Measurements from ENCODE around the gene MAPKAPK3.
"Not testable (repeated sequence)": the region's sequence is repeated elsewhere in the genome, so short reads cannot be mapped to it uniquely, and the experiment has no call there.

The MAPKAPK3 gene

GRCh38 chr3:50675179-50676030 lies 58.5 kb downstream of the MAPKAPK3 start:
- TF ChIP-seq, protein P1, sequence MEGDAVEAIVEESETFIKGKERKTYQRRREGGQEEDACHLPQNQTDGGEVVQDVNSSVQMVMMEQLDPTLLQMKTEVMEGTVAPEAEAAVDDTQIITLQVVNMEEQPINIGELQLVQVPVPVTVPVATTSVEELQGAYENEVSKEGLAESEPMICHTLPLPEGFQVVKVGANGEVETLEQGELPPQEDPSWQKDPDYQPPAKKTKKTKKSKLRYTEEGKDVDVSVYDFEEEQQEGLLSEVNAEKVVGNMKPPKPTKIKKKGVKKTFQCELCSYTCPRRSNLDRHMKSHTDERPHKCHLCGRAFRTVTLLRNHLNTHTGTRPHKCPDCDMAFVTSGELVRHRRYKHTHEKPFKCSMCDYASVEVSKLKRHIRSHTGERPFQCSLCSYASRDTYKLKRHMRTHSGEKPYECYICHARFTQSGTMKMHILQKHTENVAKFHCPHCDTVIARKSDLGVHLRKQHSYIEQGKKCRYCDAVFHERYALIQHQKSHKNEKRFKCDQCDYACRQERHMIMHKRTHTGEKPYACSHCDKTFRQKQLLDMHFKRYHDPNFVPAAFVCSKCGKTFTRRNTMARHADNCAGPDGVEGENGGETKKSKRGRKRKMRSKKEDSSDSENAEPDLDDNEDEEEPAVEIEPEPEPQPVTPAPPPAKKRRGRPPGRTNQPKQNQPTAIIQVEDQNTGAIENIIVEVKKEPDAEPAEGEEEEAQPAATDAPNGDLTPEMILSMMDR (IDR thresholded peaks at IDR 0.05; ENCODE audit: low read depth, low read length) = peak; percentile 21
- no peak for DNase-seq (ENCODE audit: low read depth, low spot score)
- in situ Hi-C loops (cut with HindIII; ENCODE audit: low sequenced_read_pairs) = no loop called here
- peak overlapping the region; percentile 15 for H3K4me3 ChIP-seq (ENCODE audit: low read depth, low read length)

- DNase-seq (ENCODE audit: low read depth, low spot score) = no peak
- in situ Hi-C loops (cut with HindIII; ENCODE audit: low sequenced_read_pairs) = no loop called here
Observed at GRCh38 chr3:50676031-50676705, 59.2 kb downstream of the MAPKAPK3 start.

DNA sequence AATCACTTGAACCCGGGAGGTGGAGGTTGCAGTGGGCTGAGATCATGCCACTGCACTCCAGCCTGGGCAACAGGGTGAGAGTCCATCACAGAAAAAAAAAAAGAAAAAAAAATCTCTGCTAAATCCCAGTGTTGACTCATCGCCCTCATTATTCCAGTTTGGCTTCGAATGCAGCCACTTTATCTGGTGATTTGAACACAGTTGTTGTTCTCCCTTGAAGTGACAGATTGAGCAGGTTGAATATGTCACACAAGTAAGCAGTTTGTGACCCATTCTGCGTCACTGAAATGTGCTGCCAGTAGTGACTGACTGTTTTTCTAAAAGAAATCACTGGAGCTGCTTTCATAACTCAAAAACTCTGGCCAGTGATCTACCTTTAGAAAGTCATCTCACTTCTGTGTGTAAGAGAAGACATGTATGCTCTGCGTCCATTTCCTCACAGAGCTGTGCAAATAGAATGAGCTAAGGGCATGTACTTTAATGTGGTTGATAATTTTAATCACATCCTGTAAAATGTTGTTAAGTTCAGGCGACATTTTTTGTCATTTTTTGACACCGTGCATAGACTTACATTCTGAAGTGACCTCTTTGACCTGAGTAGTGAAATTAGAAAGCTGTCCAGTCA lies 70.3 kb downstream of the MAPKAPK3 start:
- TF ChIP-seq, protein P1 (IDR thresholded peaks at IDR 0.05; ENCODE audit: low read depth, low read length) = no peak
- no peak for DNase-seq (ENCODE audit: low read depth, low spot score)
- in situ Hi-C loops (cut with HindIII; ENCODE audit: low sequenced_read_pairs) = no loop called here
- H3K4me3 ChIP-seq (ENCODE audit: low read depth, low read length) = no peak overlapping the region

More at GRCh38 chr3:50676031-50676705, 59.2 kb downstream of the MAPKAPK3 start:
- H3K4me3 ChIP-seq (ENCODE audit: low read depth, low read length) = no peak overlapping the region
- TF ChIP-seq, protein P1 (IDR thresholded peaks at IDR 0.05; ENCODE audit: low read depth, low read length) = no peak

DNA sequence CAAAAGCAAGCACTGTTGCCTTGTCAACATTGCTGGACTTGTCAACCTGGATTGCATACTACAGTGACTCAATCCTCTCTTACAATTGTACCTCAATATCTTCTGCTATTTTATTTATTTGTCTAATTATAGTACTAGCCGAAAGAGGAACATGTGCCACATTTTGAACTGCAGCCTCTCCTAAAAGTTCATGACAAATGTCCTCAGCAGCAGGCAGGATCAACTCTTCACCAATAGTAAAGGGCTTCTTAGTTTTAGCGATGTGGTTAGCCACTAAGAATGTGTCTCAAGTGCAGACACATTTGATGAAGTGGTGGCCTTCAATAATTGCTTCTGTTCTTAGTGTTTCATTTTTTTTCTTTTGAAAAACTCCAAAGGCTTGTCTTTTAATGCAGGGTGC lies 71.0 kb downstream of the MAPKAPK3 start:
- TF ChIP-seq, protein P1 (IDR thresholded peaks at IDR 0.05; ENCODE audit: low read depth, low read length) = no peak
- no peak for DNase-seq (ENCODE audit: low read depth, low spot score)
- in situ Hi-C loops (cut with HindIII; ENCODE audit: low sequenced_read_pairs) = no loop called here
- no peak overlapping the region for H3K4me3 ChIP-seq (ENCODE audit: low read depth, low read length)

- DNase-seq (ENCODE audit: low read depth, low spot score); in situ Hi-C loops (cut with HindIII; ENCODE audit: low sequenced_read_pairs); H3K4me3 ChIP-seq (ENCODE audit: low read depth, low read length): not testable (repeated sequence)
Observed at GRCh38 chr3:50688602-50689001, 71.7 kb downstream of the MAPKAPK3 start.

DNA sequence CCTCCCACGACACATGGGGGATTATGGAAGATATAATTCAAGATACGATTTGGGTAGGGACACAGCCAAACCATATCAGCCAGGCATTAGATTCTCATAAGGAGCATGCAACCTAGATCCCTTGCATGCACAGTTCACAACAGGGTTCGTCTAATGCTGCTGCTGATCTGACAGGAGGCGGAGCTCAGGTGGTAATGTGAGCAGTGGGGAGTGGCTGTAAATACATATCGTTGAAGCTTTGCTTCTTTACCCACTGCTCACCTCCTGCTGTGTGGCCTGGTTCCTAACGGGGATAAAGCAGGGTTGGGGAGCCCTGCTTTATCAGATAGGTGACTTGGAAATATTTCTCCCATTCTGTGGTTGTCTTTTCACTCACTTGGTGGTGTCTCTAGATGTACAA lies 72.6 kb downstream of the MAPKAPK3 start:
- no peak overlapping the region for H3K4me3 ChIP-seq (ENCODE audit: low read depth, low read length)
- no peak for DNase-seq (ENCODE audit: low read depth, low spot score)
- TF ChIP-seq, protein P1 (IDR thresholded peaks at IDR 0.05; ENCODE audit: low read depth, low read length) = no peak
- in situ Hi-C loops (cut with HindIII; ENCODE audit: low sequenced_read_pairs) = no loop called here
